Activated CD8-positive, alpha-beta memory T cell treated with anti-CD3 and anti-CD28 coated beads for 36 hours (primary cell): ENCODE results near the gene TANGO6. TPM values are rescaled to one million over a fixed set of nuclear protein-coding genes. Genes with fewer than 3 reads are reported as not detected.

Experiments used
- CTCF ChIA-PET: fragments of 350-600 bp; sonication (Branson Sonifier 250); formaldehyde crosslinking; loops from one replicate; lab custom pipeline; 2021; ENCODE audit warnings: antibody characterized with exemption; lab: Charles Lee
- POLR2A ChIA-PET: fragments of 350-600 bp; sonication (Branson Sonifier 250); formaldehyde crosslinking; loops from one replicate; lab custom pipeline; 2021; ENCODE audit warnings: antibody characterized with exemption; lab: Charles Lee
- total RNA-seq, 2 experiments: library from RNA; stranded (reverse); gene quantifications; one replicate each; pipeline ENCODE4 v1.2.3, GENCODE V29; 2021

Gene TANGO6
- total RNA-seq, 2 experiments from 2014 or later, result 28.1 to 32.6 TPM

GRCh38 chr16:68898026-68898425 is 54.7 kb downstream of the TANGO6 start:
- ChIA-PET CTCF (no interaction called here), POLR2A (no interaction called here)

GRCh38 chr16:68900009-68900408 is 56.7 kb downstream of the TANGO6 start:
- ChIA-PET POLR2A (no interaction called here), CTCF (no interaction called here)

- POLR2A ChIA-PET, result interaction anchor here (0.7 kb wide), 1 partner anchor 428 kb away, joined by 5 read pairs; the partner anchor contains the start of gene PDF
- CTCF ChIA-PET, result interaction anchor here (1.2 kb wide), 1 partner anchor 381 kb away, joined by 3 read pairs; no protein-coding TSS in a partner anchor
Measured at GRCh38 chr16:68902003-68902968, 59.0 kb downstream of the TANGO6 start.

GRCh38 chr16:68902969-68903345 is 59.6 kb downstream of the TANGO6 start:
- CTCF ChIA-PET, result interaction anchor here (1.2 kb wide), 1 partner anchor 382 kb away, joined by 3 read pairs; no protein-coding TSS in a partner anchor
- POLR2A ChIA-PET, result no interaction called here

- ChIA-PET POLR2A (interaction anchor here (0.7 kb wide), 1 partner anchor 44 kb away, joined by 6 read pairs; no protein-coding TSS in a partner anchor), CTCF (no interaction called here)
Measured at GRCh38 chr16:68907297-68907696, 64.0 kb downstream of the TANGO6 start.

- ChIA-PET CTCF (no interaction called here), POLR2A (no interaction called here)
Measured at GRCh38 chr16:68907781-68908181, 64.5 kb downstream of the TANGO6 start.

GRCh38 chr16:68909099-68909733 is 65.9 kb downstream of the TANGO6 start:
- ChIA-PET POLR2A (no interaction called here), CTCF (interaction anchor here (0.6 kb wide), 1 partner anchor 274 kb away, joined by 3 read pairs; no protein-coding TSS in a partner anchor)

GRCh38 chr16:68910051-68910450 is 66.7 kb downstream of the TANGO6 start:
- ChIA-PET POLR2A (no interaction called here), CTCF (no interaction called here)

GRCh38 chr16:68915589-68915988 is 72.3 kb downstream of the TANGO6 start:
- ChIA-PET POLR2A (no interaction called here), CTCF (no interaction called here)

GRCh38 chr16:68917541-68917940 is 74.2 kb downstream of the TANGO6 start:
- CTCF ChIA-PET, result interaction anchor here (1.1 kb wide), 1 partner anchor 207 kb away, joined by 3 read pairs; no protein-coding TSS in a partner anchor
- POLR2A ChIA-PET, result no interaction called here

GRCh38 chr16:68920349-68920748 is 77.0 kb downstream of the TANGO6 start:
- POLR2A ChIA-PET, result no interaction called here

GRCh38 chr16:68921637-68922036 is 78.3 kb downstream of the TANGO6 start:
- ChIA-PET CTCF (no interaction called here), POLR2A (no interaction called here)

More at GRCh38 chr16:68920349-68920748, 77.0 kb downstream of the TANGO6 start:
- CTCF ChIA-PET, result interaction anchor here (1.0 kb wide), 1 partner anchor 59 kb away, joined by 3 read pairs; no protein-coding TSS in a partner anchor

GRCh38 chr16:68923116-68923515 is 79.8 kb downstream of the TANGO6 start:
- CTCF ChIA-PET, result interaction anchor here (0.6 kb wide), 1 partner anchor 48 kb away, joined by 3 read pairs; no protein-coding TSS in a partner anchor
- POLR2A ChIA-PET, result no interaction called here

- POLR2A ChIA-PET, result no interaction called here
- CTCF ChIA-PET, result no interaction called here
Measured at GRCh38 chr16:68927018-68927417, 83.7 kb downstream of the TANGO6 start.

GRCh38 chr16:68931196-68931595 is 87.9 kb downstream of the TANGO6 start:
- ChIA-PET CTCF (no interaction called here), POLR2A (no interaction called here)

GRCh38 chr16:68934402-68934801 is 91.1 kb downstream of the TANGO6 start:
- CTCF ChIA-PET, result interaction anchor here (0.6 kb wide), 1 partner anchor 119 kb away, joined by 4 read pairs; no protein-coding TSS in a partner anchor
- POLR2A ChIA-PET, result no interaction called here

- CTCF ChIA-PET, result no interaction called here
- POLR2A ChIA-PET, result no interaction called here
Measured at GRCh38 chr16:68935008-68935407, 91.7 kb downstream of the TANGO6 start.

GRCh38 chr16:68936736-68937631 is 93.7 kb downstream of the TANGO6 start:
- ChIA-PET POLR2A (no interaction called here), CTCF (no interaction called here)
